MCF 10A (cell line): ENCODE results near the gene PNPLA7. TPM values are rescaled to one million over a fixed set of nuclear protein-coding genes. Genes with fewer than 3 reads are reported as not detected.

Experiments used
- BruUV-seq: library from RNA; stranded (reverse); fragments of 400-500 nt; replicated peaks from 2 replicates; lab custom pipeline; 2021; lab: Mats Ljungman, UMichigan
- CTCF ChIA-PET: fragments of 300-600 bp; sonication (Branson Sonifier 250); formaldehyde crosslinking; extraction: SDS; loops from one replicate; lab custom pipeline; 2021; ENCODE audit warnings: antibody characterized with exemption, inconsistent platforms; lab: Yijun Ruan, JAX
- POLR2A ChIA-PET: fragments of 300-600, 350-650 bp; sonication (Branson Sonifier 250); formaldehyde crosslinking; extraction: SDS; loops from one replicate; lab custom pipeline; 2020; ENCODE audit warnings: antibody characterized with exemption, inconsistent platforms; lab: Yijun Ruan, JAX
- DNase-seq: peaks from one replicate; pipeline ENCODE4 v3.0.0-alpha.2; 2018; ENCODE audit not compliant: unreplicated experiment
- H3K27ac Mint-ChIP-seq: one replicate; pipeline ENCODE4 v1.8.0; 2022; ENCODE audit warnings: mild to moderate bottlenecking, low read depth, mixed read lengths; ENCODE audit not compliant: unreplicated experiment
- H3K27me3 Mint-ChIP-seq: one replicate; pipeline ENCODE4 v1.8.0; 2022; ENCODE audit warnings: mixed read lengths; ENCODE audit not compliant: insufficient read depth, unreplicated experiment
- H3K36me3 Mint-ChIP-seq: one replicate; pipeline ENCODE4 v1.8.0; 2022; ENCODE audit warnings: mild to moderate bottlenecking, moderate library complexity, mixed read lengths; ENCODE audit not compliant: insufficient read depth, unreplicated experiment
- H3K4me1 Mint-ChIP-seq: one replicate; pipeline ENCODE4 v1.8.0; 2022; ENCODE audit warnings: mixed read lengths; ENCODE audit not compliant: insufficient read depth, unreplicated experiment
- H3K4me3 Mint-ChIP-seq: one replicate; pipeline ENCODE4 v1.8.0; 2022; ENCODE audit warnings: mild to moderate bottlenecking, moderate library complexity, mixed read lengths; ENCODE audit not compliant: unreplicated experiment
- H3K9me3 Mint-ChIP-seq: one replicate; pipeline ENCODE4 v1.8.0; 2022; ENCODE audit warnings: mixed read lengths; ENCODE audit not compliant: unreplicated experiment
- intact Hi-C: fragments of 100-400 bp; cut with micrococcal nuclease; formaldehyde crosslinking; loops from 2 replicates; pipeline ENCODE4 v1.14.1; 2022
- total RNA-seq: library from RNA; stranded (reverse); gene quantifications from 2 replicates; pipeline ENCODE4 v1.2.3, GENCODE V29; 2022
- TF ChIP-seq, protein P1 (sequence below): fragments of 200-600 bp; IDR thresholded peaks from one replicate; pipeline ENCODE4 v1.8.0; 2022; ENCODE audit warnings: antibody characterized with exemption, mild to moderate bottlenecking; ENCODE audit not compliant: unreplicated experiment

The PNPLA7 gene
- total RNA-seq, 1 experiment from 2014 or later, result 0.86 TPM

- intact Hi-C loops, result no loop called here
- TF ChIP-seq, protein P1, sequence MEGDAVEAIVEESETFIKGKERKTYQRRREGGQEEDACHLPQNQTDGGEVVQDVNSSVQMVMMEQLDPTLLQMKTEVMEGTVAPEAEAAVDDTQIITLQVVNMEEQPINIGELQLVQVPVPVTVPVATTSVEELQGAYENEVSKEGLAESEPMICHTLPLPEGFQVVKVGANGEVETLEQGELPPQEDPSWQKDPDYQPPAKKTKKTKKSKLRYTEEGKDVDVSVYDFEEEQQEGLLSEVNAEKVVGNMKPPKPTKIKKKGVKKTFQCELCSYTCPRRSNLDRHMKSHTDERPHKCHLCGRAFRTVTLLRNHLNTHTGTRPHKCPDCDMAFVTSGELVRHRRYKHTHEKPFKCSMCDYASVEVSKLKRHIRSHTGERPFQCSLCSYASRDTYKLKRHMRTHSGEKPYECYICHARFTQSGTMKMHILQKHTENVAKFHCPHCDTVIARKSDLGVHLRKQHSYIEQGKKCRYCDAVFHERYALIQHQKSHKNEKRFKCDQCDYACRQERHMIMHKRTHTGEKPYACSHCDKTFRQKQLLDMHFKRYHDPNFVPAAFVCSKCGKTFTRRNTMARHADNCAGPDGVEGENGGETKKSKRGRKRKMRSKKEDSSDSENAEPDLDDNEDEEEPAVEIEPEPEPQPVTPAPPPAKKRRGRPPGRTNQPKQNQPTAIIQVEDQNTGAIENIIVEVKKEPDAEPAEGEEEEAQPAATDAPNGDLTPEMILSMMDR, result no peak
- POLR2A ChIA-PET, result interaction anchor here (1.2 to 1.7 kb wide), 2 partner anchors 34 to 45 kb away, joined by 3 to 5 read pairs; partner anchors contain the start of genes EXD3 and NOXA1
- H3K27me3 Mint-ChIP-seq, result no peaks in the 10 kb centered on the region
- DNase-seq, result no peak
- no TSS peak for BruUV-seq
- no peak overlapping the region for H3K4me3 Mint-ChIP-seq
- CTCF ChIA-PET, result interaction anchor here (1.0 kb wide), 1 partner anchor 18 kb away, joined by 4 read pairs; no protein-coding TSS in a partner anchor
- no peaks in the 10 kb centered on the region for H3K9me3 Mint-ChIP-seq
- peaks cover 6% of the 10 kb centered on the region for H3K36me3 Mint-ChIP-seq
- peak overlapping the region; percentile 23 for H3K27ac Mint-ChIP-seq
- peaks cover 9% of the 10 kb centered on the region for H3K4me1 Mint-ChIP-seq
Observed at GRCh38 chr9:137456864-137457405, 93.3 kb downstream of the PNPLA7 start.

GRCh38 chr9:137456061-137456863 is 93.9 kb downstream of the PNPLA7 start:
- intact Hi-C loops, result no loop called here
- CTCF ChIA-PET, result interaction anchor here (1.0 kb wide), 1 partner anchor 18 kb away, joined by 4 read pairs; no protein-coding TSS in a partner anchor
- POLR2A ChIA-PET, result interaction anchor here (0.8 to 1.7 kb wide), 3 partner anchors 10 to 44 kb away, joined by 3 to 5 read pairs (median 3); partner anchors contain the start of genes EXD3 and NOXA1
- no peak for DNase-seq
- H3K4me3 Mint-ChIP-seq, result no peak overlapping the region
- TF ChIP-seq, protein P1, result no peak
- H3K36me3 Mint-ChIP-seq, result peaks cover 6% of the 10 kb centered on the region
- BruUV-seq, result no TSS peak
- no peaks in the 10 kb centered on the region for H3K9me3 Mint-ChIP-seq
- H3K27ac Mint-ChIP-seq, result peak overlapping the region; percentile 23
- H3K27me3 Mint-ChIP-seq, result no peaks in the 10 kb centered on the region
- H3K4me1 Mint-ChIP-seq, result peaks cover 9% of the 10 kb centered on the region

- peaks cover 6% of the 10 kb centered on the region for H3K36me3 Mint-ChIP-seq
- TF ChIP-seq, protein P1, result no peak
- ChIA-PET POLR2A (interaction anchor here (0.6 to 0.8 kb wide), 2 partner anchors 9 to 95 kb away, joined by 3 read pairs; partner anchors contain the start of gene PNPLA7), CTCF (no interaction called here)
- no peak overlapping the region for H3K4me3 Mint-ChIP-seq
- H3K27me3 Mint-ChIP-seq, result no peaks in the 10 kb centered on the region
- no peak for DNase-seq
- no TSS peak for BruUV-seq
- peaks cover 9% of the 10 kb centered on the region for H3K4me1 Mint-ChIP-seq
- H3K9me3 Mint-ChIP-seq, result no peaks in the 10 kb centered on the region
- H3K27ac Mint-ChIP-seq, result peak overlapping the region; percentile 20
- intact Hi-C loops, result no loop called here
Observed at GRCh38 chr9:137455359-137455991, 94.7 kb downstream of the PNPLA7 start.
